ENCODE results near the gene EXTL2. TPM values are rescaled to one million over a fixed set of nuclear protein-coding genes. Genes with fewer than 3 reads are reported as not detected.
"Not testable (repeated sequence)": the region's sequence is repeated elsewhere in the genome, so short reads cannot be mapped to it uniquely, and the experiment has no call there.

EXTL2 gene
- polyA plus RNA-seq, result 10 to 100 TPM in 1 of 3 donors, 1 to 10 TPM in 2; 4.3 to 10.0 (median 6.4) TPM

GRCh38 chr1:100894603-100895539 lies at the start of gene EXTL2:
Gene EXTL2 (minus strand): TSS chr1:100894842. CDS start chr1:100888757, 6,085 bp downstream.
- WGBS, 3 donors, result 0% methylated on average over 47 of the region's 47 CpGs

DNA sequence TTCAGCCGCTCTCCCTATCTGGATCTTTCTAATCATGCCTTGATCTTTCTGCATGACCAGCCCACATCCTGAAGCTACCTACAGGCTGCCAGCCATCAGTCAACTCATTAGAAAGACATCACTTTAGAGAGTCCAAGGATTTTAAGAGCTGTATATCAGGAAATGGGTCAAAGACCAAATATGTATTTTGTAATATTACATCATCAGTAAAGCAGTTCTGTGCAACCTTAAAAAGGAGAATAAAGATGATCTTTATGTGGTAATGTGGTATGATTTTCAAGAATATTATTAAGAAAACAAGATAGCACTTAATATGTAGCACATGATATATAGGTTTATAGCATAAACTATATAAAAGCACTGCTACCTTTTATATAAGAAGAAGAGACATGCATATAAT lies 48.9 kb upstream of the EXTL2 start:
- 94 to 100% (median 98%) methylated on average over 1 of the region's 1 CpG for WGBS, 3 donors

More at GRCh38 chr1:100894603-100895539, at the start of gene EXTL2:
- H3K27ac ChIP-seq (ENCODE audit: low read depth, low read length), result peak within 1 kb of the TSS; percentile 96

GRCh38 chr1:100942304-100943046 lies 47.8 kb upstream of the EXTL2 start:
- 84 to 94% (median 85%) methylated on average over 2 of the region's 2 CpGs for WGBS, 3 donors
- H3K27ac ChIP-seq (ENCODE audit: low read depth, low read length), result no peak overlapping the region

More for the DNA sequence above, 48.9 kb upstream of the EXTL2 start:
- no peak overlapping the region for H3K27ac ChIP-seq (ENCODE audit: low read depth, low read length)

DNA sequence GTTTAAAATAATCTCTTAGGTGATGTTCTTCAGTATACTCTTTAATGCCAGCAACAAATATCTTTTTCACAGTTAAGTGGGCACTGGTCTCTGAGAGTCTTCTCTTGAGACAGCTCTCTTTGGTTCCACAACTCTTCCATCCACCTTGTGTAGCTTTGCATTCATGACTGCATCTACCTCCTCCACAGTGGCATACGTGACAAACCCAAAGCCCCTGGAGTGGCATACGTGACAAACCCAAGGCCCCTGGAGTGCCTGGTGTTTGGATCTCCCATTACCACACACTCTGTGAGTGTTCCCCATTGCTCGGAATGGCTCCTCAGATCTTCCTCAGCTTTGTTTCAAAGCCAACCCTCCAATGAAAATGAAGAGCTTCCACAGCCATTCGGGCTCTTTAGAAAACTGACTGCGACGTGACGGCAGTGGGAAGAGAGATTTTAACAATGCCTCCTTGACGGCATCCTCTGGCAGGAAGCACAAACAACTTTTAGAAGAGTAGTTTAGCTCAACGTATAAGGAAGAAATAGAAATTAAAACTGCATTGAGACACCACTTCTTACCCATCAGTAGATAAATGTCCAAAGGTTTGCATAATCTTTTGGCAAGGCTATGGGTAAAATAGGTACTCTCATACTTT lies 47.1 kb upstream of the EXTL2 start:
- 93 to 94% (median 93%) methylated on average over 9 of the region's 9 CpGs for WGBS, 3 donors
- no peak overlapping the region for H3K27ac ChIP-seq (ENCODE audit: low read depth, low read length)

DNA sequence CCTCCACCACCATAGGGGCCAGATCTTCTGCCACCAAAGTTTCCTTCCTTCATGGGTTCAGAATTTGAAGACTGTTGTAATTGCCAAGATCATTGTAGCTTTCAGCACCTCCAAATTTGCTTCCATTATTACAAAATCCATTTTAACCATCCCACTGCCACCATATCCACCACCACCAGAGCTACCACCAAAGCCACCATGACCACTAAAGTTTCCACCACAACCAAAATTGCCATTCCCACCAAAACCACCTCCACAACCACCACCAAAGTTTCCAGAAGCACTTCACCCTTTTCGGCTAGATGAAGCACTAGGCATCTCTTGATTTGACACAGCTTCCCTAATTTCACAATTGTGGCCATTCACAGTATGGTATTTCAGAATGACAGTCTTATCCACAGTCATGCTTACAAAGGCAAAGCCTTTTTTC lies 46.5 kb upstream of the EXTL2 start:
- 73 to 95% (median 77%) methylated on average over 1 of the region's 1 CpG for WGBS, 3 donors
- no peak overlapping the region for H3K27ac ChIP-seq (ENCODE audit: low read depth, low read length)

DNA sequence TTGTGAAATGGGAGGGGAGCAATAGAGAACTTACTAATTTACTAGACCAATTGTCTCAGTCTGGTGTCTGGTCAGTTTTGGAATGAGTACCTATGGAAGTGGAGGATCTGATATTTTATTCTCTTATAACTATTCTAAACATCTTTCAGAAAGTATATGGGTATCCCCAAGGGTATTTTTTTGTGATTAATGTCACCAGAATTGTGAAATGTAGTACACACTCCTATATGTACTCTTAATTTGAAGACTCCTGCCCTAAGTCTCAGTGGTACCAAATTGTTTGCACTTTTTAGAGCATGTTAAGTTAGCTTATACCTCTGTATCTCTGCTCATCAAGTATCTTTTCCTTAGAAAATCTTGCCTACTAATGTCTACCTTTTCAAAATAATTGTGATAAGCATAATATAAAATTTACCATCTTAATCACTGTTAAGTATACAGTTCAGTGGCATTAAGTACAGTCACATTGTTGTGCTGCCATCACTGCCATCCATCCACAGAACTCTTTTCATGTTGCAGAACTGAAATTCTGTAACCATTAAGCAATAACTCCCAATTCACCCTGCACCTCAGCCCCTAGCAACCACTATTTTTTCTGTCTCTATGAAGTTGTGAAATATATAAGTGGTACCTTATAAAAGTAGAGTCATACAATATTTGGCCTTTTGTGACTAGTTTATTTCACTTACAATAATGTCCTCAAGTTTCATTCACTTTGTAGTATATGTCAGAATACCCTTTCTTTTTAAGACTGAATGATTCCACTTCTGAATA lies 41.7 kb upstream of the EXTL2 start:
- H3K27ac ChIP-seq (ENCODE audit: low read depth, low read length), result no peak overlapping the region

- 97 to 100% (median 98%) methylated on average over 2 of the region's 2 CpGs for WGBS, 3 donors
- H3K27ac ChIP-seq (ENCODE audit: low read depth, low read length), result not testable (repeated sequence)
Measured at GRCh38 chr1:100933555-100933954, 38.9 kb upstream of the EXTL2 start.

DNA sequence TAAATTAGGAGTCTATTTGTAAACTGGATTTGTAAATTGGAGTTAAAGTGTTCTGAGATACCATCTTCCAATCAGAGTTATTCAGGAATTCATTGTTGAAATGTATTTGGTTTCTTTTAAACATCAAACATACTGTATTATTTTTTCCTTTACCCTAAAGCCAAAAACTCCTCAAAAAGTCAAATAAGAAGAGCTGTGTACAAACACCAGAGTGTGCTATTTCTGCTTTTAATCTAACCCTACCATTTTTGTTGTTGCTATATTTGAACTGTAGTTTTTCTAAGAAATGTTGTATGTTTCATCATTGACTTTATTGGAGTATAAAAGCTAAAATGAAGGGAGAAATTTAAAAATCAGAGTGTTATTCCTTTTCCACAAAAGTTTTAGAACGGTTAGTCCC lies 37.1 kb upstream of the EXTL2 start:
- no peak overlapping the region for H3K27ac ChIP-seq (ENCODE audit: low read depth, low read length)
- 93 to 97% (median 96%) methylated on average over 1 of the region's 1 CpG for WGBS, 3 donors

DNA sequence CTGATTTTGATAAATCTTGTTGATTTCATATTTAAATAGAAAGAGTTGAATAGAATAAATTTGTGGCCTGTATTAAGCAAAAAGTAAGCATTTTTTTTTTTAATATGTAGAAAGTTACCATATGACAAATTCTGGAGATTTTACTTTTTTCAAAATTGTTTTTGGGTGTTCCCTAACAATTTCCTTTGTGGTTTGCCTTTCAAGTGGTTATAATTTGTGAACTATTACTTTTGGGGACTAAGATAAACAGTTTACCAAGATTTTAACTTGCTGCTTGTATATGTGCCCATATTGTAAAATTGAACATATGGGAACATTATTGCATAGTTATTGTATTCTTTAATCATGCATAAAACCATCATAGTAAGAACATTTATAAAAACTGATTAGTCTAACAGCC lies 35.9 kb upstream of the EXTL2 start:
- H3K27ac ChIP-seq (ENCODE audit: low read depth, low read length), result no peak overlapping the region

DNA sequence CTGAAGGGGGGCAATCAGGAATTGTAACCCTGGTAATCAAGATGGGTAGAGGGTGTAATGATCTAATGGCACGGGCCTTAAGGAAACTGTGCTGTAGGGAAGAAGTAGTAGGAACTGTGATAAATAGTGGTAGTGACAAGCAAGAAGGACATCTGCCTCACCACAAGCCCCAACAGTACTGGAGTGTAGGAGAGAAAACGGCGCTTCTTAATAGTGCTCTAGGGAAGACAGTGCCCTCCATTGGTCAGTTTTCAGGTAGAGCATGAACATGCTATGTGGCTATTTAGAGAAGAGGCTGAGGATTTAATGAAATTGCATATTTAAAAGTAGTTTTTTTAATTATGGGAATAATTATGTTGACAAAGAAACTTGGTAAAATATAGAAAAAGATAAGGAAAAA lies 33.5 kb upstream of the EXTL2 start:
- WGBS, 3 donors, result 79 to 85% (median 83%) methylated on average over 3 of the region's 3 CpGs
- H3K27ac ChIP-seq (ENCODE audit: low read depth, low read length), result no peak overlapping the region

GRCh38 chr1:100927276-100927675 lies 32.6 kb upstream of the EXTL2 start:
- 44 to 67% (median 51%) methylated on average over 2 of the region's 2 CpGs for WGBS, 3 donors
- no peak overlapping the region for H3K27ac ChIP-seq (ENCODE audit: low read depth, low read length)

DNA sequence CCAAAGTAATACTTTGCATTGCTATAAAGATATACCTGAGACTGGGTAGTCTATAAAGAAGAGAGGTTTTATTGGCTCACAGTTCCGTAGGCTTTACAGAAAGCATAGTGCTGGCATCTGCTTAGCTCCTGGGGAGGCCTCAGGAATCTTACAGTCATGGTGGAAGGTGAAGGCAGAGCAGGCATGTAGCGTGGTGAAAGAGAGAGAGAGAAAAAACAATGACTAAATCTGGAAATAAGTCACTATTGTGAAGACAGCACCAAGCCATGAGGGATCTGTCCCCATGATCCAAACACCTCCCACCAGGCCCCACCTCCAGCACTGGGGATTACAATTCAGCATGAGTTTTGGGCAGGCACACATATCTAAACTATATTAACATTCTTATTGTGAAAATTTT lies 31.6 kb upstream of the EXTL2 start:
- WGBS, 3 donors, result 96 to 99% (median 97%) methylated on average over 2 of the region's 2 CpGs
- H3K27ac ChIP-seq (ENCODE audit: low read depth, low read length), result no peak overlapping the region

DNA sequence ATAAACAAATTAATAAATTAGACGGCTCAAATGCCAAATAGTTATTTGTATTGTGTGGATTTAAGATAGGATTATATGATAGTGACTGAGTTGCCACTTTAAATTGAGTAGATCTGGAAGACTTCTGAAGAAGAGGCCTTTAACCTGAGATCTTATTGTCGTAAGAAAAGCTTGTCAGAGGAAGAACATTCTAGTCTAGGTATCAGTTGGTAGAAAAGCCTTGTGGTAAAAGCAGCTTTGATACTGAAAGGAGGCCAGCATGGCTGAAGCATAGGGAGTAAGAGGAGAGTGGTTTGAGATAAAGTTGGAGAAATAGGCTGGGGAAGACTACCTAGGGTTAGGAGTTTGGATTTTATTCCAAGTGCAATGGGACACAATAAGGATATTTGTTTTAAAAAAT lies 30.3 kb upstream of the EXTL2 start:
- H3K27ac ChIP-seq (ENCODE audit: low read depth, low read length), result no peak overlapping the region
- WGBS, 3 donors, result 69 to 93% (median 86%) methylated on average over 2 of the region's 2 CpGs

DNA sequence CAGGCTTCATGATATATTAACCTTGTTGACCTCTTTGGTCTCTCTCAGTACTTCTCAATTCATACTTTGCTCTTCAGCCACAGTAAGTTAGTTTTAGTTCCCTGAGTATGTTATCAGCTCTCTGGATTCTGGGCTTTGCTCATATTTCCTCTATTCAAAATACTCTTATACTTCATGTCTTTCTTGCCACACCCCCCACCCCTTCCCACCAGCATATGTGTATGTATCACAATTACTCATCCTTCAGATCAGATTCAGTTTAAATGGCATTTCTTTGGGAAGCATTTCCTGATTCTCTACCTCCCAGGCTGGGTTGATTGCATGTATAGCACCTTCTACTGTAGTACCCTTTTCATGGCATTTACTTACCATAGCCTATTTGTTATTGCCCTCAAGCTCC lies 29.6 kb upstream of the EXTL2 start:
- no peak overlapping the region for H3K27ac ChIP-seq (ENCODE audit: low read depth, low read length)

GRCh38 chr1:100921110-100921706 lies 26.6 kb upstream of the EXTL2 start:
- 37 to 51% (median 40%) methylated on average over 3 of the region's 3 CpGs for WGBS, 3 donors
- no peak overlapping the region for H3K27ac ChIP-seq (ENCODE audit: low read depth, low read length)

GRCh38 chr1:100912019-100912418 lies 17.4 kb upstream of the EXTL2 start:
- no peak overlapping the region for H3K27ac ChIP-seq (ENCODE audit: low read depth, low read length)

DNA sequence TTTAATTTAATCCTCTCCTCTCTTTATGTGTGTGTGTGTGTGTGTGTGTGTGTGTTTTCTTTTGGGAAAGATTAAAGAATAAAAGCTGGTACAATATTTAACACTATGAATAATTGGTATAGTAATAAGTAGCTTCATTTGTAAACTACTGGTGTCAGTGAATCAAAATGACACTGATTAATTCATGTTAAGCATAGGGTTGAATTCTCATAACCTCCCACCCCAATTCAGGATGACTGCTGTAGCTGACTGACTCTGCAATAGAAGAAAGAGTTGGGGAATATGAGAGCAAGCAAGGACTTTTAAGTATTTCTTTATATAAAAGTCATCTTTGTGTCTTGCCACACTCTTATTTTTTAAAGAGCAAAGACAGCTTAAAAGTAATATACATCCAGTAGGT lies 14.4 kb upstream of the EXTL2 start:
- no peak overlapping the region for H3K27ac ChIP-seq (ENCODE audit: low read depth, low read length)

GRCh38 chr1:100907887-100908286 lies 13.2 kb upstream of the EXTL2 start:
- H3K27ac ChIP-seq (ENCODE audit: low read depth, low read length), result no peak overlapping the region
- 94 to 100% (median 96%) methylated on average over 1 of the region's 1 CpG for WGBS, 3 donors
